DMS153 treated with DMSO at 0.1 percent for 48 hours (cell line): ENCODE measurements around the gene ACSS1.

ENCODE experiments used
- DNase-seq: peaks from one replicate; lab custom pipeline; 2025; ENCODE audit not compliant: unreplicated experiment; lab: John Stamatoyannopoulos, UW

The ACSS1 gene

DNA sequence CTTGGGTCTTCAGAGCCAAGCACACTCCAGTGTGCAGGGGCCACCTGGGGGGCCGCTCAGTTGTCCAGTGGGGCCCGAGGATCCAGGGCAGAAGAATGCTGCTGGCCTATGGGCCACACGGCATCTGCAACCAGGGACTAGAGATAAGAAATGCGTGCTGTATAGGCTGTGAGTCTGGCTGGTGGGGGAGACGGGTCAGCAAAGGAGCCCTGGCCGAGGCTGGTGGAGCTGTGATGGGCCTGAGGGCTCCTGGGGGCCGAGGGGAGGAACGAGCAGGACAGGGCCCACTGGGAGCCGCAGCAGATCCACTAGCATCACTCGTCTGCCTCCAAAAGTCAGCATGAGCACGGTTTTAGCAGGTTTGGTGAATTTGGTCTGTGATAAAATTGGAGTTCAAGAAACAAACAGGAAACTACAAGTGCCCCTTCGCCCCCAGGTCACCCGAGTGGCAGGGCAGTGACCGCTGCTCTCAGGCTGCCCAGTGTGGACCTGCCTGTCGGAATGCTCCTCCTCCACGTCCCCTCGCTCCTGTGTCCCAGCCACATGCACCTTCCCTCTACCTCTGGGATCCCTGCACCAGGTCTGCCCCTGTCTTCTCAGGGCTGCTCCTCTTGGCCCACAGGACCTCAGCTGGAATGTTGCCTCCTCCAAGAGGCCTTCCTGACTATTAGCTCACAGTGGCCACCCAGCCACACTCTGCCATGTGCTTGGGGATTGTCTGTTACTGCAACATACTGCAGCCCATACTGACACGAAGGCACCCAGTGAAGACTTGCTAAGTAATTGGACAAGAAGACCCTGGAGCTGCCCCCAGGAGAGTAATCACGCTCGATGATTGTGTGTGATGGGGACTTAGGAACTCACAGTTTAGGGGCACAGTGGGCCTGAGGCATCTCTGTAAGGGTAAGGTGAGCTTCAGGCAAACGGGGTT lies 10.9 kb downstream of the ACSS1 start:
- no peak for DNase-seq

DNA sequence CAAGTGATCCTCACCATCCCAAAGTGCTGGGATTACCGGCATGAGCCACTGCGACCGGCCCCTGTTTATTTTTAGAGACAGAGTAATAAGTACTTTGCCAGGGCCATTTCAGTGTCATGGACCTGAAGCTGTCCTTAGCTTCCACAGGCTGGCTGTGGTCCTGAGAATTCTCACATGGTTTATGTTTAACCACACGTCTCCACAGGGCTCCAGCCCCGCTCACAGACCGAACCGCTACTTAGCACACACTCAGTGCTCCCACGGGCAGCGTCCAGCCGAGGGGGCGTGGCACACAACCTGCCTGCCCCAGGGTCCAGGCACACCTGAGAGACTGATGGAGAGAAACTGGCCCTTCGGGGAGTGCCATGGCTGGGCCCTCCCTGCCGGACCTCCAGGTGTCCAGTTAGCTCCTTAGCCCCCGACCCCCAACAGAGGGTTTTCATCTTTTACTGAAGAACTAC lies 11.7 kb downstream of the ACSS1 start:
- DNase-seq = no peak

DNA sequence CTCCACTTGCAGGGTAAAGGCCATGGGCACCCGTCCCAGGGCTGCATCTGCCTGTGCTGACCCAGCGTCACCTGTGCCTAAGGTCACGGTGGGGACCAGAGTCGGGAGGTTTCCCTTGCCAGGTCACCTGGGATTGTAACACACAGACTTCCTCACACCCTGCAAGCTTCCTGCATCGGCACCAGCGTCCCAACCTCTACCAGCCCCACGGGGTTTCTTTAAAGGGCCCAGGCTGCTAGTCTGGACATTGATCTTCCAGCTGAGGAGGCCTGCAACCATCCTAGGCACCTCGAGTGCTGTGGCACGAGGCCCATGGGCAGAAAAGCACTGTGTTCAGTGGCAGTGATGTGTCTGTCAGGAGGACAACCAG lies 12.6 kb downstream of the ACSS1 start:
- DNase-seq = no peak

DNA sequence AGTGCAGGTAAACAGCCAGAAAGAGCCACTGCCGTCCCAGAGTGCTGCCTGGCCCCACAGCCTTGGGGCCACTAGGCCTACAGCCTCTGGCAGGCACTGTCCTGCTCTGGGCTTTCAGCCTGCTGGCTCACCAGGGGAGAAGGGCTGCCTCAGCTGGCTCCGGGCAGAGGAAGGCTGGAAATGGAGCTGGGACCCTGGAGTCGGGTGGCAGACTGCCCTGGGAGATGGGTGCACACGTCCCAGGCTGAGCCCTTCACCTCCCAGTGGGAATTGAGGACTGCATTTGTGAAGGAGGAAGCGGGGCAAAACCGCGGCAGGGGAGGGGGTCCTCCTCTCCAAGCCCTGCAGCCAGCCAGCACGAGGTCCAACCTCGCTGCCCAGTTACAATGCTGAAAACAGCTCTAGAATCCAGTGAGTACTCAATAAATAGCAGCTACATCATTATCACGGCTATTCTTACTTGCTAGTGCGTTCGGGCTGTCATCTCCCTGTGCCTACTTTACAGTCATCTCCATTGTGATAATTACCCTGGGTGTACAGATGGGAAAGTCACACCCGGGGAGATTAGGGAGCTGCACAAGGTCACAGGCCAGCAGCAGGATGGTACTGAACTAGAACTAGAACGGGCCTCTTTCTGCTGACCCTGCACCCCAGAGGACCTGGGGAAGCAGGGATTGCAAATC lies 13.1 kb downstream of the ACSS1 start:
- DNase-seq = no peak

DNA sequence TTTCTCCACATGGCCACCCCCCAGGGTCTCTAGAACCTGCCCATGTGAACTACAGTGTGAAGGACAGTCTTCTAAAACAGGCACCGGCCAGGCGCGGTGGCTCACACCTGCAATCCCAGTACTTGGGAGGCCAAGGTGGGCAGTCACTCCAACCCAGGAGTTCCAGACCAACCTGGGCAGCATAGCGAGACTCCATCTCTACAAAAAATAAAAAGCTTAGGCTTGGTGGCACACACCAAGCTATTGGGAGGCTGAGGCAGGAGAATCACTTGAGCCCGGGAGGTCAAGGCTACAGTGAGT lies 13.7 kb downstream of the ACSS1 start:
- DNase-seq = no peak

DNA sequence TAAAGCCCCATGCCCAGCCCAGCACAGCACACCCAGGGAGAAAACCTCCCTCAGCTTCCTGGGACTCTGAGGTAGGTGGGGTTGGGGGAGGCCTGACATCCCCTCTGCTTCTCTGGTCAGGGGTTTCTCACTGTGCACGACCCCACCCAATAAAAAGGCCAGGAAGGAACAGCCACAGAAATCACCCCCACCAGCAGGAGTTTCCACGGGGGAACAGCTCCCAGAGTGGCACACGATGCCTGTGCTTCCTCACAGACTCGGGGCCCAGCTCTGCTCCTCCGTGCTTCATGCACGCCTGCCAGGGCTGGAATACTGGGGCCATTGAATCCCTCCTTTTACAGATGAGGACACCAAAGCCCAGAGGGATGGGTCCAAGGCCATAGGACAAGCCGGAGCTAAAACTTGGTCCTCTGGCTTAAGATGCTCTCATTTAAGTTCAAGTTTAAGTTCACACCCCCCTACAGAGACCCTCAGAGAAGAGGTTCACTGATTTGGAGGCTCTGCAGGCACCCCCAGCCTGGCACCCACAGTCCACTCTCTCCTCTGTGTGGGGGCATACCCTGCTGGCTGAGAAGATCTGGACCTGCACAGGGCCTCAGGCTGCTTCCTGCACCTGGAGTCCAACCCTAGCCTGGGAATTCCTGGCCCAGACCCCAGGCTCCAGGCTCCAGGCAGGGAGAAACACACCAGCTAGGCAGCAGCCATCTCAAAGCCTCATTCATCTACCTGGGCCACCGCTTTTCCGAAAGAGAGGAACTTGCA lies 14.3 kb downstream of the ACSS1 start:
- DNase-seq = no peak

DNA sequence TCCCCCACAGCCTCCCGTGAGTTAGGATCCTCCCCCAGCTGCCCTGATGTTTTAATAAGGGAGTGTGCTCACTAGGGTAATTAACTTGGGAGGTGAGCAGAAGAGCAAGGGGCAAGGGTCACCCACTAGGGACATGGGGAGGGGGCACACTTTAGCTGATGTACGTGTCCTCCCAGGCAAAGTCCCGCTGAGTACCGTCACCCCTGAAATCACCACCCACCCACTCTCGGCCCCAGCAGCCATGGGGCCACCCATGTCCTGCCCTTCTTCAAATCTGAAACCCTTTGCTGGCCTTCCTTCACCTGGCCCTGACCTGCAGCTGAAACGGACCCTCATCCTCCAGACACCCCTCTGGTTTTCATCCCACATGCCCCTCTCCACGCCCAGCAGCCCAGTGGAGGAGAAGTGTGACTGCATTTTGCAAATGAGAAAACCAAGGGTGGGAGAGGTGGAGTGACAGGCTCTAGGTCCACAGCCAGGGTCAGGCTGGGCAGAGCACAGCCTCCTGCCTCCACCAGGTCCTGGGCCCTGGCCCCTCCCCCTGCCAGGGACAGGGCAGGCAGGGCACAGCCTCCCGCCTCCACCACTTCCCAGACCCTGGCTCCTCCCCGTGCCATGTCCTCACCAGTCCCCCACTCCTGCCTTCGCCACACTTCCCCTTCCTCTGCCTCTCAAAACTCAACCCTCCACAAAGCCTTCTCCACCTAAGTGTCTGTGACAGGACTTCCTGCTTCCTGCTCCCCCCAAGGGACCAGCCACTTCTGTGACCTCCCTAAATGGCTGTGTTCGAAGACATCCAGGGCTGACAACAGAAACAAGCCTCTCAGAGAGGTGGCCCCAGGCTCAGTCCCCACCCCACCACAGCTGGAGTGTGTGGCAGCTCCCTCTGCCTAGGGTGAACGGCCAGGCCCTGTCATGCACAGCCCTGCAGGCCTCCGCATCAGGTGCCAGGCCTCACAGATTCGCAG lies 15.1 kb downstream of the ACSS1 start:
- DNase-seq = no peak

DNA sequence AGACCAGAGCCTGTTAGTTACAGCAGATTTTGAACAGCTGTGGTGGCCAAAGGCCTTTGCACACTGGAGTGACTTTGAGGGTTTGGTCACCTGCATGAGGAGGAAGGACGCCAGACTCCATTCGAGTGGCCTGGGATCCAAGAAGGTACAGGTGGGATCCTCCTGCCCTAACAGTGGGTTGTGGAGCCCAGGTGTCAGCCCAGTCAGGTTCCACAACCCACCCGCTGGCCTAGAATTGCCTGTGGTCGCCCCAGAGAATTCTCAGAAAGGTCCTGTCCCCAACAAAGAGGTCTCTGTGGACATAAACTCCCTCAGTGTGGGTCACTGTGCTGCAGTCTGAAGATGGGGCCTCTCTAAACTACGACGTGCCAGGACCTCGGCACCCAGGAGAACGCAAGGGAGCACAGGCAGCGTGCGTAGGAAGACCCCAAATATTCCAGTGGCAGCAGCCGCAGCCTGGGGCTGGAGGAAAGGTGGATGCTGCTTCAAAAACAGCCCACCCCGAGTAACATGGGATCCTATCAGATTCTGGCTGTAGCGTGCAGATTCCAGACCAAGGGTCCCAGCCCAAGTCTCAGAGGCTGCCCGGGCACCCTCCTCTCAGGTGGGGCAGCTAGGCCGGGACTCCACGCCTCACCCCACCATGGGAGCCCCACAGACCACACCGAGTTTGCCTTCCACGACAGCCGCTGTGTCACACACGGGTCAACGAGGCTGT lies 16.0 kb downstream of the ACSS1 start:
- no peak for DNase-seq

DNA sequence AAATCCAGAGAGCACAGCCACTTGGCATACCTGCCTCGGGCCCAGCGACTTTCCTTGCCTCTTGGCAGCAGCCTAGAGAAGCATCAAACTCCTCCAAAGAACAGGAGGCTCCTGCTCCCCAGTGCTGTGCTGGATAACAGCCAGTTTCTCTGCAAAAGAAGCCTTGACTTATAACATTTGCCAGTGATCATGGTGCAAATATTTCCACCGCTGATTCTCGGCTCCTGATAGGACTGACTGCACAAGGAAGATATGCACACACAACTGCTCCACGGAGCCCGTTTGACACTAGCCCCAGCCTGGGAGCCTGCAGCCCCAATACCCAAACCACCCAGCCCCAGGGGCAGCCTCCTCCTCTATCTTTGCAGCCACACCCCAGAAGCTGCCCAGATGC lies 17.5 kb downstream of the ACSS1 start:
- no peak for DNase-seq

DNA sequence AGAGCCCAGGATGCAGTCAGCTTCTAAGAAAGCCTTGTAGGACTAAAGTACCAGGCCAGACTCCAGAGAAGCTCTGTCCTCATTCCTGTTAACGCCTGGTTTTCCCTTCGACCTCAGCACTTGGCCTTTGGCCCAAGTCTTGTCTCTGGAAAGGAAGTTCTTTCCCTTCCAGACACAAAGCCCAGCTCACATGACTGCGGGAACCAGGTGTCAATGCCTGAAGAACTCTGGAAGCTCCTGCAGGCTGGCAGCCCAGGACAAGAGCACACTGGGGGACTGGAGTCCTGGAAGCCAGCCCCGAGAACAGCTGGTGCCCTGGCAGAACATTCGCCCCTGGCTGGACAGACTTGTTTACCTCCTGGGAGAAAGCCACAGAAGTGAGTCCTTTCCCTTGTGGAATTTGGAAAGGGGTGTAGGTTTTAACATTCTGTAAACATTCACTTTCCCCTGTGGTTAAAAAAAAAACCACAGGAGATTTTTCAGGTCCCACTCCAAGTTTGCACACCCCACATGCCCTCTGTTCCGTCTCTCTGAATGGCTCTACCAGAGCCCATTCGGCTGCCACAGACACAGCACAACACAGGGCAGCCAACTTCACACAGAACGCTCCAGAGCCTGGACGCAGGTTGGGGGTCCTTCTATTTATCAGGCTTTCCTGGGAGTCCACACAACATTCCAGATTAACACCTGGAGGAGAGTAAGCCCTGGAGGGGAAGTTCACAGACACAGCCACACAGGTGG lies 18.1 kb downstream of the ACSS1 start:
- DNase-seq = no peak

DNA sequence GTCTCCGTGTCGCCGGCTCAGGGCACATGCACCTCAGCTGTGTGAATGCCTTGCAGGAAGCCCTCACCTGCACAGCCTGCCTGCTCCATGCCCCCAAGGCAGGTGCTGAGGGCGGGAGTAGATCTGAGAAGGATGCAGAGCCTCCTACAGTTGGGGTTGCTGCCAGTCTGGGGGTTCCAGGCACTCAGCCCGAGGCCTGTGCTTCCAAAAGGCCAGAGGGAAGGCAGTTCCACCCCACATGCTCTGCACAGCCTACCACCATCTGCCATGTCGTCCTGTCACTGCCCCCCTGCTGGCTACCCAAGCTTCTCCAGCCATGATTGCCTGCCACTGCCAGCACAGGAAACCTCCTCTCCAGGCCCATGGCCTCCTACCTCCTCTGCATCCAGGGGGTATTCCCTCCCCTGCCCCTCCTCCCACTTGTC lies 19.3 kb downstream of the ACSS1 start:
- no peak for DNase-seq

DNA sequence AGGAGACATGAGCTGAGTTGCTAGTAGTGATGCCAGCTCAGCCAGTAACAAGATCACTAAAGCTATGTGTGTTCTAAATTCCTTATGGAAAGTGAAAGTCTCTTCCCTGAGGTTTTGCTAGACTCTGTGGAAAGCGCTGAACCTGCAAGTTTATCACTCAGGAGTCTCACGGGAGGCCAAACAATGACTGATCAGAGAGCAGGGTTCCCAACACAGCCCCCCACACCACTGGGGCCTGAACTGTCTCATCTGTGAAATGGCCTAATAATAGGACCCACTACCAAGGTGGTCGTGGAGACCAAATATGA lies 19.9 kb downstream of the ACSS1 start:
- no peak for DNase-seq

DNA sequence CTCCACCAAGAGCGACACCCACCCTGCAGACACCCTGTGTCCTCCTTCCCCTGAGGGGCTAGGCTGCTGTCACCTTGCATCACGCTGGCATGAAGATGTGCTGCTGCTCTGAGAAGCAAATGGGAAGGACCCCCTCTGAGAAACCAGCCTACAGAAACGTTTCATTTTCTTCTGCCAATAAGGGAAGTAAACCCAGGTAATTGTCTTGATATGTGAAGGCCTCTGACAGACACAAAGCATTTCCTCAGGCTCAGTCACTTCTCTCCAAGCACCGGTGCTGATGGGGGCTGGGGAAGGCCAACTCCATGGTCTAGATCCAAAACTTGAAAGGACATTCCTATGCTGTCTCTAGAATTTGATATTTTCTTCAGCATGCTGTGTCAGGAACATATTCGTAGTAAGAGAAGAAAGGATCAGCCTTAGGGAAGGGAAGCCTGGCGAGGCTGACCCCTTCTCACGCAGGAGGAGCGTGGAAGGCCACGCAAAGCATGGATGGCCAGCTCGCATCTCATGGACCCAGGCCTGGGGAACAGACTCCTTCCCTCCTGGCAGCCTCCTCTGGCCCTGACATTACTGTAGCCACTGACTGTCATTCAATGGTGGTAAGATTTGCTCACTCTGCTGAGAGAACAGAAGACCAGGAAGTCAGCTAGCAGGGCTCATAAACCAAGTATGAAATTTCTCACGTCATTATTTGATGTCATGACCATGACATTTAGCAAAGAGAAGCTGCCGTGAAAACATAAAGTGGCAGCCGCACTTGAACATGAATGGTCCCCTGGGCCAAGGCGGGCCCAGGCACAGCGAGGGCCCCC lies 20.4 kb downstream of the ACSS1 start:
- DNase-seq = peak; percentile 29

DNA sequence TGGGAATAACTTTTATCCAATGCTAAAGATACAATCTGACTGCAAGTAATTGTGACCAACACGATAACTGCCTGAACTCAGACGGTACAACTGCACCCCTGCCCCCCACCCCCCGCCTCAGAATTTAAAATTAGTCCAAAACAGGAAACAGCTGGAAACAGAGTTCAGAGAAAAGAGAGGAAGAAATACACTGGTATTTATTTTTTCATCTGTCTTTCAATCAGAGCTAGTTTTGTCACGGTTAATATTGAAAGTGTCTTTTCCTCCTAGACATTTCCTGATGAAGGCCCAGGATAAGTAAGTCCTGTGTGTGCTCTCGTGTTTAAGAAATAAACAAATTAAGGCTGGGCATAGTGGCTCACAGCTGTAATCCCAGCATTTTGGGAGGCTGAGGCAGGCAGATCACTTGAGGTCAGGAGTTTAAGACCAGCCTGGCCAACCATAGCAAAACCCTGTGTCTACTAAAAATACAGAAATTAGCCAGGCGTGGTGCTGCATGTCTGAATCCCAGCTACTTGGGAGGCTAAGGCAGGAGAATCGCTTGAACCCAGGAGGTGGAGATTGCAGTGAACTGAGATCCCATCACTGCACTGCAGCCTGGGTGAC lies 21.5 kb downstream of the ACSS1 start:
- DNase-seq = no peak

DNA sequence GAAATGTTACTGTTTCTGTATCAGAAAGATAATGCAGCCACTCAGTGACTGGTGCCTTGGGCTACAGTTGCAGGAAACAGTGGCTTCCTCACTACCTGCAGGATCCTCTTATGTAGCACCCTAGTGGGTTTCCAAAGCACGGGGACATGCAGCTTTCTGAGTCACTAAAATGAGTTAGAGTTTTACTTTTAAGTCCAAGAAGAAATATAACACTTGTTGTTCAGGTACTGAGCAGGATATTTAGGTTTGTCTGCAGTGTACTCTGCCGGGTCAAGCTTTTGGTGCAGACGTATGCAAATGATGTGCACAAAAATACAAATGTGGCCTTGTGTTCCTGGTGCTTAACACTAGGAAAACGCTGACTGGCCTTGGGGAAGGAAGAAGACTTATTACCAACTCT lies 22.0 kb downstream of the ACSS1 start:
- DNase-seq = no peak

DNA sequence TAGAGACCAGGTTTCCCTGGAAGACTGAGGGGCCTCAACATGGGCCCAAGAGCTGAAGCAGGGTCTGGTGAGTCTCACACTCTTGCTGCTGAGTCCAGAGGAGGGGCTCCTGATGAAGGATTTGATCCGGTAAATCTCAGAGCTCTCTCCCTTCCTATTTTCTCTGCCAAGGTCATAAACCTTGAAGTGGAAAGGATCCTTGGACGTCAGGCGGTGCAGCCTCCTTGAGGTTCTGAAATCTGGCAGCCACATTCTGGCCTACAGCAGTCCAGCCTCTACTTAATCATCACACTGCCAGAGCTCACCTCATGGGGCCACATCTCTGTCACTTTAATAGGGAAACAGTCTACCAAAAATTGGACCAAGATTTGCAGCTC lies 24.0 kb downstream of the ACSS1 start:
- no peak for DNase-seq

DNA sequence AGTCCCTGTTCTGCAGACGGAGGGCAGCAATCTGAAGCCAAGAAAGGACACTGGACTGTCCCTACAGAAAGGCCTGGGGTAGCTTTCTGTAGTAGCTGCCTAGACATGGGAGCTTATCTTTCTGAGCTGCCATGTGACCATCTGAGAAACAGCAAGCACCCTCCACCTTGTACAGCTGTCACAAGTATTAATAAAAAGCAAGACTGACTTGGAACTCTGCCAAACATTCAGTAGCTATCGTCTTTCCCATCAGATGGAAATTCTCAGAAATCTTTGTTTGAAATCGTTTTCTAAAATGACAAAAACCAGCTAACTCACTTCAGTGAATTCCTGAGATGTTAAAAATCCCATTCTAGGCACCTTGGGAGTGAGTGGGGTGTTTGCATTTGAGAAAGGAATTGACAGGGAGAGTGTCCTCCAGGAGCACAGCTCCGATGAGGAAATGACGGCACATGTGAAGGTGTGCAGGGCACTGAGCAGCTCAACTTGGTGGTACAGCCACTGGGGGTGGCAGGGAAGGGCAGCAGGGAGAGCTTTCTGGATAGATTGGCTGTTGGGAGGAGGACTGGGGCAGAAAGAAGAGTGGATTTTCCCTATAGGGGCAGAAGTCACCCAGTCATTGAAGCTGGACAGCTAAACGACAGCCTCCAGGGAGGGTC lies 24.5 kb downstream of the ACSS1 start:
- DNase-seq = no peak
